OCI-LY1 (cell line): ENCODE results near the gene C1orf226.

Source experiments
- H2AFZ ChIP-seq: fragments of 200-600 bp; sonication (generic), shearing (Covaris generic); 2 replicates; pipeline ENCODE4 v1.6.0; 2014; ENCODE audit warnings: antibody characterized with exemption, mild to moderate bottlenecking, low read length
- H3F3A ChIP-seq: fragments of 200-600 bp; sonication (generic), shearing (Covaris generic); 2 replicates; pipeline ENCODE4 v1.6.0; 2014; ENCODE audit warnings: mild to moderate bottlenecking, antibody characterized with exemption, low read length, moderate library complexity; ENCODE audit not compliant: insufficient read depth
- H3K27ac ChIP-seq: fragments of 200-600 bp; sonication (generic); 2 replicates; pipeline ENCODE4 v1.5.1; 2014; ENCODE audit warnings: low read length, mixed run types, mild to moderate bottlenecking, low read depth; ENCODE audit not compliant: poor library complexity, severe bottlenecking
- H3K27me3 ChIP-seq: fragments of 200-600 bp; sonication (generic); 2 replicates; pipeline ENCODE4 v1.6.0; 2014; ENCODE audit warnings: antibody characterized with exemption, mild to moderate bottlenecking, low read length, moderate library complexity; ENCODE audit not compliant: insufficient read depth
- H3K36me3 ChIP-seq: fragments of 200-600 bp; sonication (generic); 2 replicates; pipeline ENCODE4 v1.6.1; 2014; ENCODE audit warnings: mild to moderate bottlenecking, antibody characterized with exemption, low read length, moderate library complexity, mixed read lengths; ENCODE audit not compliant: insufficient read depth
- H3K4me1 ChIP-seq: fragments of 200-600 bp; sonication (generic); 2 replicates; pipeline ENCODE4 v1.5.1; 2014; ENCODE audit warnings: mild to moderate bottlenecking, low read length, moderate library complexity; ENCODE audit not compliant: insufficient read depth, severe bottlenecking
- H3K4me2 ChIP-seq: fragments of 200-600 bp; sonication (generic), shearing (Covaris generic); 2 replicates; pipeline ENCODE4 v1.6.1; 2014; ENCODE audit warnings: low read length
- H3K4me3 ChIP-seq: fragments of 200-600 bp; sonication (generic); 2 replicates; pipeline ENCODE4 v1.5.1; 2014; ENCODE audit warnings: low read length, low read depth, mild to moderate bottlenecking, mixed read lengths; ENCODE audit not compliant: poor library complexity, severe bottlenecking
- H3K79me2 ChIP-seq: fragments of 200-600 bp; shearing (Covaris generic); 2 replicates; pipeline ENCODE4 v1.6.1; 2016; ENCODE audit warnings: mixed run types, low read length, mixed read lengths; ENCODE audit not compliant: insufficient read depth
- H3K9ac ChIP-seq: fragments of 200-600 bp; sonication (generic), shearing (Covaris generic); 2 replicates; pipeline ENCODE4 v1.6.1; 2014; ENCODE audit warnings: mild to moderate bottlenecking, low read length, mixed read lengths
- H3K9me2 ChIP-seq: fragments of 200-600 bp; sonication (generic), shearing (Covaris generic); 2 replicates; pipeline ENCODE4 v1.6.1; 2014; ENCODE audit warnings: low read depth, mild to moderate bottlenecking, low read length, mixed read lengths
- H3K9me3 ChIP-seq: fragments of 200-600 bp; shearing (Covaris generic); 2 replicates; pipeline ENCODE4 v1.6.1; 2014; ENCODE audit warnings: low read length, mixed read lengths
- H4K20me1 ChIP-seq: fragments of 200-600 bp; sonication (generic), shearing (Covaris generic); 2 replicates; pipeline ENCODE4 v1.6.0; 2016; ENCODE audit warnings: mild to moderate bottlenecking, low read length; ENCODE audit not compliant: insufficient read depth
- CTCF ChIP-seq: fragments of 200-600 bp; sonication (generic), shearing (Covaris generic); IDR thresholded peaks from 2 replicates; pipeline ENCODE4 v1.5.1; 2017; ENCODE audit warnings: mild to moderate bottlenecking, antibody characterized with exemption, low read length, moderate library complexity, mixed read lengths
- EZH2 ChIP-seq: fragments of 200-600 bp; sonication (generic), shearing (Covaris generic); IDR thresholded peaks from 2 replicates; pipeline ENCODE4 v1.8.0; 2017; ENCODE audit warnings: borderline replicate concordance, mixed run types, mild to moderate bottlenecking, antibody characterized with exemption, low read length, moderate library complexity, mixed read lengths

Gene C1orf226

GRCh38 chr1:162370721-162371120, 10.8 kb upstream of the C1orf226 start:
- peaks cover 4% of the 10 kb centered on the region; the same call in 1 of the 2 replicates for H3K27me3 ChIP-seq
- TF ChIP-seq CTCF: no peak
- no peak for TF ChIP-seq EZH2

DNA sequence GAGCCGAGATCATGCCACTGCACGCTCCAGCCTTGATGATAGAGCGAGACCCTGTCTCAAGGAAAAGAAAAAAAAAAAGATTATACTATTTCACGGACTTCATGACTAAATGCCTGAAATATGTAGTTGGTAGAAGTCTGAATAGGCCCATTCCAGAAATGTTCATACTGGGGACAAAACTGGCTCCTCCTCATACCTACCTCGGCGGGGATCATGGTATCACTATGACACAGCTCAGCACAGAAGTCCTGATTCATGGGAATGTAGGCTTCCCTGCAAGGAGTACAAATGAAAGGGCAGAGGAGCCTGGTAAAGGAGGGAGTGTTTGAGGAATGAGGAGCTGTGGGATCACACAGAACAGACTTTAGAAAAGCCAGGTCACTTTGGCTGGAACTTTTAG, 9.9 kb upstream of the C1orf226 start:
- Histone ChIP-seq H4K20me1 (no peaks in the 10 kb centered on the region), H3K4me3 (no peak overlapping the region), H3K9me2 (no peaks in the 10 kb centered on the region), H3F3A (no peaks in the 10 kb centered on the region), H3K9ac (no peak overlapping the region), H3K4me2 (no peak overlapping the region), H3K27me3 (peaks cover 4% of the 10 kb centered on the region; the same call in 1 of the 2 replicates), H3K79me2 (no peaks in the 10 kb centered on the region), H2AFZ (no peak overlapping the region), H3K4me1 (no peaks in the 10 kb centered on the region), H3K27ac (no peak overlapping the region), H3K36me3 (no peaks in the 10 kb centered on the region), H3K9me3 (no peaks in the 10 kb centered on the region)
- TF ChIP-seq CTCF (no peak), EZH2 (no peak)

More at GRCh38 chr1:162370721-162371120, 10.8 kb upstream of the C1orf226 start:
- no peak overlapping the region for H3K4me2 ChIP-seq
- H4K20me1 ChIP-seq: no peaks in the 10 kb centered on the region
- H3K9ac ChIP-seq: no peak overlapping the region
- no peaks in the 10 kb centered on the region for H3K9me3 ChIP-seq
- no peaks in the 10 kb centered on the region for H3K4me1 ChIP-seq
- H3K27ac ChIP-seq: no peak overlapping the region
- no peaks in the 10 kb centered on the region for H3F3A ChIP-seq
- H3K9me2 ChIP-seq: no peaks in the 10 kb centered on the region
- H3K79me2 ChIP-seq: no peaks in the 10 kb centered on the region
- H2AFZ ChIP-seq: no peak overlapping the region
- no peaks in the 10 kb centered on the region for H3K36me3 ChIP-seq
- no peak overlapping the region for H3K4me3 ChIP-seq

DNA sequence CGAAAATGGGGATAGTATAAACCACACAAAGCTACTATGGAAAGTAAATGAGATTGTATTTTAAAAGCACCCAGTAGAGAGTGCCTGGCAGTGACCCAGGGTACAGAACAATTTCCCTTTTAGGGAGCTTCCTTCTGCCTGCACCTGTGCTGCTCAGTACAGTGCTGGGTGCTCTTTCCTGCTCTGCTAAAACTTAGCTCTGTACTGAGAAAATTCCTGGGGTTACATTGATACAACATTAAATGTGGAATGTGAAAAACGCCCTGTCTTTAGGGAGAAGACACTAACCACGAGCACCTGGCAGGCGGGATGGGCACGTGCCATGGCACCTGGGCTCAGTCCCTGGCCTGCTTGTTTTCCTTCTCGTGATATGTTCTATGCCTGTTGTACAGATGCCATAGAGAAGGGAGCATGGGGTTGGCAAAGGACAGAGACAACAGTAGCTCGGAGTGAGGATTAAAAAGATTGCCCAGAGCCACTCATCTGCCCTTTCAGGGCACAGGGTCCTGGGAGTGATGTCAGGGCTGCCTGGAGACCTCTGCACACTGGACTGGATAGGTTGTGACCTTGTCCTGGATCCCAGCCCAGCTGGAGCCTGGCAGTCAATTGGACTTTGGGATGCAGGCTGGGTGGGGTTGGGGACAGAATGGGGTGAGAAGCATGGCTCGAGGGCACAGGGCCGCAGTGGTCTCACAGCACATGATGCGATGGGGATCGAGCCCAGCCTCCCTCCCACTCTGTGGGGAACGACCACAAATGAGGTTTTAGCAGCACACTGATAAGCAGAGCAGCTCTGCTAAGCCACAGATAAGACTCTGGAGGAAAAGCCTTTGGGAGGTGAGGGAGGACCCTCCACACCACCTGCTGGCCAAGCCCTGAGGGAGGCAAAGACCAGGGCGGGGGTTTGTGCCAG, 9.1 kb upstream of the C1orf226 start:
- Histone ChIP-seq H3K27ac (no peak overlapping the region), H3K4me2 (no peak overlapping the region), H3K4me1 (no peaks in the 10 kb centered on the region), H4K20me1 (no peaks in the 10 kb centered on the region), H3K4me3 (no peak overlapping the region), H3K79me2 (no peaks in the 10 kb centered on the region), H3K9me2 (no peaks in the 10 kb centered on the region), H3K36me3 (no peaks in the 10 kb centered on the region), H3F3A (no peaks in the 10 kb centered on the region), H3K9me3 (no peaks in the 10 kb centered on the region), H3K27me3 (peaks cover 4% of the 10 kb centered on the region; the same call in 1 of the 2 replicates), H3K9ac (no peak overlapping the region), H2AFZ (no peak overlapping the region)
- TF ChIP-seq CTCF: no peak
- TF ChIP-seq EZH2: no peak
